ENCODE data around the gene BMP6.

BMP6 gene

DNA sequence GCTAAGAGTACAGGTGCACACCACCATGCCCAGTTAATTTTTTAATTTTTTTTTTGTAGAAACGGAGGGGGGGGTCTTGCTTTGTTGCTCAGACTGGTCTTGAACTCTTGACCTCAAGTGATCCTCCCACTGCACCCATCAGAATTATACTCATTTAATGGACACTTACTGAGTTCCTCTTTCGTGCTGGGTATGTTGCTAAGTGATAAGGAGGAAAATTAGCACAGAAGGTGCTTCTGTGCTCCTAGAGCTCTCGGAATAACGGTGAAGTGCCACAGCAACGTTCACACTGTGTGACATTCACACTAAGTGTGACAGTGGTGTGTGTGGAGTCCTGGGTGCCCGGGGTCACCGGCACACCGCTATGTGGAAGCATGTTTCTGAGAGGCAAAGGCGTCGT is 32.1 kb upstream of the BMP6 start:
- Histone ChIP-seq H3K4me1 (ENCODE audit: insufficient read depth, low read length) (no peaks in the 10 kb centered on the region; the same call in 1 of the 2 replicates), H3K9ac (ENCODE audit: low read depth, low read length) (no peak overlapping the region), H3K27me3 (ENCODE audit: insufficient read depth, low read length) (no peaks in the 10 kb centered on the region), H3K36me3 (ENCODE audit: insufficient read depth, low read depth, low read length) (no peaks in the 10 kb centered on the region), H3K4me3 (ENCODE audit: low read length) (no peak overlapping the region), H3K27ac (ENCODE audit: low read length) (no peak overlapping the region), H3K9me3 (ENCODE audit: insufficient read depth, low read depth, low read length) (no peaks in the 10 kb centered on the region)

DNA sequence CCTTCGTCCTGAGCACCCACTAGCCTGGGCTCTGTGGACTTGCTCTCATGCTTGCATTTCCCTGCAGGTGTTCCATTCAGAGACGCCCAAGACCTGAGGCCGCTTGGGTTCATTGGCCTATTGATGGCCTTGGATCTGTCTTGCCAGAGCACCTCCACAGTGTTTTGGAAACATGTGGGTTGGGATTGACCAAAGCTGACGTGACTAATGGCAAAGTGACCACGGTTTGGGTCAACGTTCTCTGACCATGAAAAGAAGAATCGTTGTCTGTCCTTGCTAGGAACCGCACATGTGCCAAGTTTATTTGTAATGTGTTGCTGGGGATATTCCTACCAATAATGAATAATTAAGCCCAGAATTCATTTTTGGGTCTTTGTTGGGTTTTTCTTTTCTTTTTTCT is 29.8 kb upstream of the BMP6 start:
- no peaks in the 10 kb centered on the region for H3K9me3 ChIP-seq (ENCODE audit: insufficient read depth, low read depth, low read length)
- H3K27me3 ChIP-seq (ENCODE audit: insufficient read depth, low read length), result no peaks in the 10 kb centered on the region
- no peak overlapping the region for H3K4me3 ChIP-seq (ENCODE audit: low read length)
- no peak overlapping the region for H3K27ac ChIP-seq (ENCODE audit: low read length)
- H3K36me3 ChIP-seq (ENCODE audit: insufficient read depth, low read depth, low read length), result no peaks in the 10 kb centered on the region
- no peak overlapping the region for H3K9ac ChIP-seq (ENCODE audit: low read depth, low read length)
- H3K4me1 ChIP-seq (ENCODE audit: insufficient read depth, low read length), result no peaks in the 10 kb centered on the region; the same call in 1 of the 2 replicates

DNA sequence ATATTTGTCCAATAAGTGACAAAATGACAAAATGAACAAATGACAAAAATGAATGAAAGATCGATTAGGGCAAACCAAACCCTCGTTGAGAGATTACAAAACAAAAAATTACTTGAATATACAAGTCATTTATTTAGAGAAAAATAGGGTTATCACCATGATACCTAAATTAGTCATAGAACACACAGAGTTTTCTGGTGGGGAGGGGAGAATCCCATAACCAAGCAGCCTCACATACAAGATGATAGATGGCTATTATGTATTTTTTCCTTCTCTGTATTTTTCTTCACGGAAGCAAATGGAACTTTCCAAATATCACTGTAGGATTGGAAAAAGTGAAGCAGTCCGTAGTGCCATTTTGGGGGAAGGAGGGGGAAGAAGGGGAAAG is 28.5 kb upstream of the BMP6 start:
- no peaks in the 10 kb centered on the region for H3K4me1 ChIP-seq (ENCODE audit: insufficient read depth, low read length)
- H3K9ac ChIP-seq (ENCODE audit: low read depth, low read length), result no peak overlapping the region
- H3K9me3 ChIP-seq (ENCODE audit: insufficient read depth, low read depth, low read length), result no peaks in the 10 kb centered on the region
- no peak overlapping the region for H3K4me3 ChIP-seq (ENCODE audit: low read length)
- H3K36me3 ChIP-seq (ENCODE audit: insufficient read depth, low read depth, low read length), result no peaks in the 10 kb centered on the region
- no peak overlapping the region for H3K27ac ChIP-seq (ENCODE audit: low read length)
- no peaks in the 10 kb centered on the region for H3K27me3 ChIP-seq (ENCODE audit: insufficient read depth, low read length)

DNA sequence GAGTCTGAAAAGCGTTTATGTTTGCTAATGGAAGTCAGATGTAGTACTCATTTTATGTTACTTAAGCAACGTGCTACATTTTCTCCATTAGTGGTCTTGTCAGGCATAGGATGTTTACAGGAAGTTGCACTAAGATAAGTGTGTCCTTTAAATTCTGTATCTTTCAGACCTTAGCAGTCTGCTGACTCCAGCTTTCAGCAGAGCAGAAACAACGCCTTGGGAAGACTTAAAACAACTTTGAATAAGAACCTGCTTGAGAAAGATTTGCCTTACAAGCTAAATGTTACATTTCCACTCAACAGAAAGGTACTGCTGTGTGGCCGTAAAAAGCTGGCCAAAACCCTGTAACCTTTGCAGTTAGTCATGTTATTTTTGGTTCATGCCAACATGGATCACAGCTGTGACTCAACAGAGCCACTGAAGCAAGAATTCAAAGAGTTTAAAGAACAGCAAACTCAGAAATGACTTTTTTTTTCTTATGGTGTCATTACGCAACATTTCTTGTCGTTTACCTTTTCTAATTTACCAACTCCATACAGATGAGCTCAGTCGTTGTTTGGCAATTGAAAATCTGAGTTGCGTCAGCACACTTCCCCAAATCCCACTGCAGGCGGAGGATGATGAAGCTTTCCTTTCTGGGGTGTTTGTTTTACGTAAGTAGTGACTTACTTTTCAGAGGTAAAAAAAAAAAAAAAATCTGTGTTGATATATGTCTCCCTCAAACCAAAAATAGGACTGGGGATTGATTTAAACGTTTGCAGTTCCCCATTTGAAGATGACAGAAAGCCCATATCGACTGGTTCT is 27.9 kb upstream of the BMP6 start:
- Histone ChIP-seq H3K9ac (ENCODE audit: low read depth, low read length) (no peak overlapping the region), H3K27ac (ENCODE audit: low read length) (no peak overlapping the region), H3K36me3 (ENCODE audit: insufficient read depth, low read depth, low read length) (no peaks in the 10 kb centered on the region), H3K9me3 (ENCODE audit: insufficient read depth, low read depth, low read length) (no peaks in the 10 kb centered on the region), H3K27me3 (ENCODE audit: insufficient read depth, low read length) (no peaks in the 10 kb centered on the region), H3K4me1 (ENCODE audit: insufficient read depth, low read length) (no peaks in the 10 kb centered on the region), H3K4me3 (ENCODE audit: low read length) (no peak overlapping the region)

DNA sequence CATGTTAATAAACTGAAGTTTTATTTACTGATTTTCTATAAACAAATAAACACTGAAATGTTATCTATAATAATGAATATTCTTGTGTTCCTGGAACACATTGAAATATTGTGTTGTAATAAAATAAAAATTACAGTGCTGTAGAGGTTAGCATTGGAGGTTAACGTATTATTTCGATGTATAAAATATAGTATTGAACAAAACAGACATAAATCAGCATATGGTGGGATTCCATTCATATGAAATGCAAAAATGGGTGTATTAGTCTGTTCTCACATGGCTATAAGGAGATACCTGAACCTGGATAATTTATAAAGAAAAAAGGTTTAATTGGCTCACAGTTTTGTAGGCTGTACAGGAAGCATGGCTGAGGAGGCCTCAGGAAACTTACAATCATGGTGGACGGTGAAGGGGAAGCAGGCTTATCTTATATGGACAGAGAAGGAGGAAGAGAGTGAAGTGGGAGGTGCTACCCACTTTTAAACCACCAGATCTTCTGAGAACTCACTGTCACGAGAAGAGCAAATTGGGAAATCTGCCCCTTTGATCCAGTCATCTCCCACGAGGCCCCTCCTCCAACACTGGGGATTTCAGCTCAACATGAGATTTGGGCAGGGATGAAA is 24.6 kb upstream of the BMP6 start:
- H3K9me3 ChIP-seq (ENCODE audit: insufficient read depth, low read depth, low read length), result no peaks in the 10 kb centered on the region
- no peak overlapping the region for H3K27ac ChIP-seq (ENCODE audit: low read length)
- no peak overlapping the region for H3K4me3 ChIP-seq (ENCODE audit: low read length)
- no peak overlapping the region for H3K9ac ChIP-seq (ENCODE audit: low read depth, low read length)
- no peaks in the 10 kb centered on the region for H3K4me1 ChIP-seq (ENCODE audit: insufficient read depth, low read length)
- no peaks in the 10 kb centered on the region for H3K27me3 ChIP-seq (ENCODE audit: insufficient read depth, low read length)
- no peaks in the 10 kb centered on the region for H3K36me3 ChIP-seq (ENCODE audit: insufficient read depth, low read depth, low read length)

DNA sequence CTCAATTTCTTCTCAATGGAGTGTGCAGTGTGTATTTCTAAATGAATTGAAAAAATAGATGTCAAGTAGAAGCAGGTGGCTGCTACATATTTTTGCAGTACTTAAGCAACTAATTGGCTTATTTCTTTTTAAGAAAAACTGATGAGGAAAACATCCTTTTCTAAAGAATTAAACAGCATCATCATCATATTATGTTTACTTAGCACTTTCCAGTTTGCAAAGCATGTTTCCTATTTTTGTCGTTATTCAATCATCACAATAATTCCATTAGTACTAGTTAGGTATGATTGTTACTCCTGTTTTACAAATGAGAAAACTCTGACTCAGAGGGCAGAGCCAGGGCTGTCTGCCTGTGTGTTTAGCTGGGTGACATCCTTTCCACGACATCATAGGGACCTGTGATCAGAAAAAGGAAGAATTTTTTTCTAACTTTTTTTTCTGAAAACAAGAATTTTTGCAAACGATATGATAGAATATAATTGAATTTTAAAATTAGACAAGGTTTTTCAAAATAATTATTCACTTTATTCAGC is 22.7 kb upstream of the BMP6 start:
- Histone ChIP-seq H3K27me3 (ENCODE audit: insufficient read depth, low read length) (no peaks in the 10 kb centered on the region), H3K36me3 (ENCODE audit: insufficient read depth, low read depth, low read length) (no peaks in the 10 kb centered on the region), H3K9ac (ENCODE audit: low read depth, low read length) (no peak overlapping the region), H3K4me3 (ENCODE audit: low read length) (no peak overlapping the region), H3K4me1 (ENCODE audit: insufficient read depth, low read length) (no peaks in the 10 kb centered on the region), H3K27ac (ENCODE audit: low read length) (no peak overlapping the region), H3K9me3 (ENCODE audit: insufficient read depth, low read depth, low read length) (no peaks in the 10 kb centered on the region)

DNA sequence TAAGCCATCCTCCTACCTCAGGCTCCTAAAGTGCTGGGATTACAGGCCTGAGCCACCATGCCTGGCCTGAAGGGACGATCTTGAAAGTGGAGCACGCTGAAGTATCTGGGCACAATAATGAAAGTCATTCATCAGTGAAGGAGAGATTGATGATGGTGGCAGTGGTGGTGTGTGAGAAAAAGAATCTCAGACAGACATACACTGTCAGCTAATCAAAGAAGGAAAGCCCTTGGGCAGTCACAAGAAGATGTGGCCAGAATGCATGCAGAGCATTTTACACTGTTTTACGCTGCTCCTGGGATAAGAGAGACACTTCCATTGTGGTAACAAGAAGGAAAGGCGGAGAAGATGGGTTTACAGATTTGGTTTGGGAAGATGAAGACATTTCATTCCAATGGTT is 20.4 kb upstream of the BMP6 start:
- Histone ChIP-seq H3K27ac (ENCODE audit: low read length) (no peak overlapping the region), H3K36me3 (ENCODE audit: insufficient read depth, low read depth, low read length) (no peaks in the 10 kb centered on the region), H3K9ac (ENCODE audit: low read depth, low read length) (no peak overlapping the region), H3K4me1 (ENCODE audit: insufficient read depth, low read length) (no peaks in the 10 kb centered on the region), H3K9me3 (ENCODE audit: insufficient read depth, low read depth, low read length) (no peaks in the 10 kb centered on the region), H3K27me3 (ENCODE audit: insufficient read depth, low read length) (no peaks in the 10 kb centered on the region), H3K4me3 (ENCODE audit: low read length) (no peak overlapping the region)

DNA sequence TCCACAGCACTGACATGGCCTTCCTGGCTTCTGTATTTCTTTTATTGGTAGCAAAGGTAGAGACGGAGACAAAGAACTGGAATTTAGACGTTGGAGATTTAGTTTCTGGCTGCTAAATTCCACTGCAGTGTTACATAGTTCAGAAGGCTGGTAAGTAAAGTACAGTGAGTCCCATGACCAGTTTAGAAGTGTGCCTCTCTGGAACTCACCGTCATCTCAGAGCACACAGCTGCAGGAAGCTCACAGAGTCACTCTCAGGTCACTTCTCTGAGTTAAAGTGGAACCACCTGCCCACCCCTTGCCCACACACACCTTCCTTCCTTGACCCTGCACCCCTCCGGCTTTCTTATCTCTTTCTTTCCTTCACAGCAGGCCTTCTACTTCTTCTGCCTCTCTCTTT is 19.6 kb upstream of the BMP6 start:
- Histone ChIP-seq H3K9ac (ENCODE audit: low read depth, low read length) (no peak overlapping the region), H3K36me3 (ENCODE audit: insufficient read depth, low read depth, low read length) (no peaks in the 10 kb centered on the region), H3K9me3 (ENCODE audit: insufficient read depth, low read depth, low read length) (no peaks in the 10 kb centered on the region), H3K4me3 (ENCODE audit: low read length) (no peak overlapping the region), H3K4me1 (ENCODE audit: insufficient read depth, low read length) (no peaks in the 10 kb centered on the region), H3K27ac (ENCODE audit: low read length) (no peak overlapping the region), H3K27me3 (ENCODE audit: insufficient read depth, low read length) (no peaks in the 10 kb centered on the region)

DNA sequence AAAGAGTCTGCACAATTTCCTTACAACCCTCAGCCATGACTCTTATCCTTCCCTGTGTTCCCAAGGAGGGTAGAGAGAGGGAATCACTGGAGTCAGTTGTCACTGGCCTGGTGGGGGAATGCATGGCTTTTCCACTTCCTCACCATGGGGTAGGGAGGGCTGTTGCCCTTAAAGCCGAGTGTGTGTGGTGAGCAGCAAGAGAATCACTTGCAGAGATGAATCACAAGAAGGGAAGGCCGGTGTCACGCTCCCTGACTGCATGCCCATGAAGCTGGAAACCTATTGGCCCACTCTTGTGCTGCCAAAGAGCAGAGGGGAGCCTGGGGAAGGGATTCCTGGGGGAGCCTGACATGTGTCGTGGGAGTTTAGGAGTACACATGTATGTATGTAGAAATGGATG is 18.1 kb upstream of the BMP6 start:
- H3K4me3 ChIP-seq (ENCODE audit: low read length), result no peak overlapping the region
- H3K36me3 ChIP-seq (ENCODE audit: insufficient read depth, low read depth, low read length), result no peaks in the 10 kb centered on the region
- no peaks in the 10 kb centered on the region for H3K4me1 ChIP-seq (ENCODE audit: insufficient read depth, low read length)
- H3K9ac ChIP-seq (ENCODE audit: low read depth, low read length), result no peak overlapping the region
- no peaks in the 10 kb centered on the region for H3K9me3 ChIP-seq (ENCODE audit: insufficient read depth, low read depth, low read length)
- no peak overlapping the region for H3K27ac ChIP-seq (ENCODE audit: low read length)
- no peaks in the 10 kb centered on the region for H3K27me3 ChIP-seq (ENCODE audit: insufficient read depth, low read length)

DNA sequence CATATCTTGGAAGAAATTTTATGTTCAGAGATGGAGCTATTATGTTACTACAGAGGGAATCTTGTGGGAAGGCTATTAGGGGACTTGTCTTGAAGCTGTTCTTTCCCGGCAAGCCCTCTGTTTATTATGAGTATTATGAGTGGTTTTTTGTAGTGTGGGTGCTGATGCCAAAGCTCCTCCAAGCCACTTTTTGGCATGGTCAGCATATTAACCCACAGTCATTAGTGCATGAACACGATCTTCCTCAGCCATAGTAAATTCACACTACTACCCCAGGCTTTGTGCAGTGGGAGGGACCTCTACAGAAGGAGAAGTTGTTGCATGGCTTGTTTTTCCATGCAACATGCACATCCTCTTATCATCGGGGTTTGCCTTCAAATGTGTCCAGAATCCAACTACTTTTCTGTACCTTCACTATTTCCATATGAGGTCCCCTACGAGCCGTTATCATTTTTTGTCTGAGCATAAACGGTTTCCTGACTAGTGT is 6.5 kb upstream of the BMP6 start:
- H3K9me3 ChIP-seq (ENCODE audit: insufficient read depth, low read depth, low read length), result no peaks in the 10 kb centered on the region
- H3K27me3 ChIP-seq (ENCODE audit: insufficient read depth, low read length), result peaks cover 21% of the 10 kb centered on the region
- H3K4me3 ChIP-seq (ENCODE audit: low read length), result no peak overlapping the region
- no peaks in the 10 kb centered on the region for H3K4me1 ChIP-seq (ENCODE audit: insufficient read depth, low read length)
- H3K36me3 ChIP-seq (ENCODE audit: insufficient read depth, low read depth, low read length), result no peaks in the 10 kb centered on the region
- no peak overlapping the region for H3K9ac ChIP-seq (ENCODE audit: low read depth, low read length)
- H3K27ac ChIP-seq (ENCODE audit: low read length), result no peak overlapping the region

DNA sequence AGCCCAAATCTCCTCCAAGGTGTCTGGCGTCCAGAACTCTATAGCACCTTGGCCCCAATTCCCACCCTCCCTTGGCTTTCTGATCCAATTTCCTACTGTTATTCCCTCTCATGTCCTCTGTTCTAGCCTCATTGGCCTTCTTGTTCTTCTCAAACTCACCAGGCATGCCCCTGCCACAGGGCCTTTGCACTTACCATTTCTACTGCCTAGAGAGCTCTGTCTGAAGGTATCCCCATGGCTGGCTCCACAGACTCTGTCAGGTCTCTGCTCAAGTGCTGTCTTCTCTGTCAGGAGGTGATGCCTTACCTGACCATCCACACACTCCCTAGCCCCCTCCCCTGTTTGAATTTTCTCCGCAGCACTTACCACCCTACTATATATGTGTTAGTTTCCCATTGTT is 5.6 kb upstream of the BMP6 start:
- no peaks in the 10 kb centered on the region for H3K36me3 ChIP-seq (ENCODE audit: insufficient read depth, low read depth, low read length)
- H3K27me3 ChIP-seq (ENCODE audit: insufficient read depth, low read length), result peaks cover 30% of the 10 kb centered on the region
- no peak overlapping the region for H3K9ac ChIP-seq (ENCODE audit: low read depth, low read length)
- H3K4me1 ChIP-seq (ENCODE audit: insufficient read depth, low read length), result peaks cover under 1% of the 10 kb centered on the region; the same call in 1 of the 2 replicates
- H3K4me3 ChIP-seq (ENCODE audit: low read length), result no peak overlapping the region
- no peak overlapping the region for H3K27ac ChIP-seq (ENCODE audit: low read length)
- no peaks in the 10 kb centered on the region for H3K9me3 ChIP-seq (ENCODE audit: insufficient read depth, low read depth, low read length)

DNA sequence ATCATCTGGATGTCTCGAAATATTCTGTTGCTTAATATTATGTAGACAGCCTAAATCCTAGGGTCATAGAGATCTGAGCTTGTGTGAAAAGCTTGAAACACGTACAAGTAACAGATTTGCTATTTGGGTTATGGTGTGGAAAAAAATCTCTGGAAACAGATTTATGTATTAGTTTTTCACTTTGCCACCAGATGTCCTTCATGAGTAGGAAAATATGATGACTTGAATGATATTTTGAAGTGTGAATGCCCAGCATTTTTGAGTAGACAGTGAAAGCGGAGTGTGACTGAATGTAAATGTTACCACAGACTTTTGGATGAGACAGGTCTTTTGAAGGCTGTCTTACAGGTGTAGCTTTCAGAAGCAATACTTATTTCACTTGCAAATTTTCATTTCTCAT is 4.2 kb upstream of the BMP6 start:
- Histone ChIP-seq H3K27ac (ENCODE audit: low read length) (no peak overlapping the region), H3K27me3 (ENCODE audit: insufficient read depth, low read length) (peaks cover 43% of the 10 kb centered on the region), H3K9me3 (ENCODE audit: insufficient read depth, low read depth, low read length) (no peaks in the 10 kb centered on the region), H3K4me3 (ENCODE audit: low read length) (no peak overlapping the region), H3K36me3 (ENCODE audit: insufficient read depth, low read depth, low read length) (no peaks in the 10 kb centered on the region), H3K4me1 (ENCODE audit: insufficient read depth, low read length) (peaks cover 4% of the 10 kb centered on the region; the same call in 1 of the 2 replicates), H3K9ac (ENCODE audit: low read depth, low read length) (no peak overlapping the region)

All from iPS-20b (cell line).